Measurements from ENCODE around the gene FAM184A.

GRCh38 chr6:118918329-118918725 lies 160.1 kb downstream of the FAM184A start:
- TF ChIP-seq MXI1 (IDR thresholded peaks at IDR 0.05; ENCODE audit: low read depth, low read length) (no peak), CTCF (IDR thresholded peaks at IDR 0.05 in 2 of 3, conservative IDR thresholded peaks at IDR 0.05 in 1 of 3; ENCODE audit: control insufficient read depth in 2 of 3, extremely low read depth in 1 of 3, insufficient read depth in 1 of 3, low read depth in 3 of 3, low read length in 3 of 3) (no peak), STAT3 (IDR thresholded peaks at IDR 0.05; ENCODE audit: low read depth, low read length) (no peak), FOXK2 (IDR thresholded peaks at IDR 0.05) (no peak), ZNF274 (IDR thresholded peaks at IDR 0.05; ENCODE audit: insufficient read depth, insufficient read length) (no peak), EZH2 (IDR thresholded peaks at IDR 0.05; ENCODE audit: borderline replicate concordance, control insufficient read depth, low read depth, low read length) (no peak), CBFB (IDR thresholded peaks at IDR 0.05; ENCODE audit: low read depth) (no peak), POLR2A (IDR thresholded peaks at IDR 0.05; ENCODE audit: low read depth, low read length) (no peak), TAF1 (IDR thresholded peaks at IDR 0.05; ENCODE audit: borderline replicate concordance, low read depth, low read length) (no peak), CREB1 (IDR thresholded peaks at IDR 0.05; ENCODE audit: low read depth) (no peak), NR2F1 (conservative IDR thresholded peaks at IDR 0.05) (no peak)

All from GM12878 (cell line).